Neural crest cell (in vitro differentiated cells): ENCODE measurements around the gene RGL1. TPM values are rescaled to one million over a fixed set of nuclear protein-coding genes. Genes with fewer than 3 reads are reported as not detected.

Experiments used
- DNase-seq: peaks from one replicate; pipeline ENCODE4 v3.0.0; 2021; ENCODE audit warnings: low read depth, mixed read lengths, low spot score
- H3K27ac Mint-ChIP-seq: one replicate; pipeline ENCODE4 v1.8.0; 2021; ENCODE audit warnings: mild to moderate bottlenecking, mixed read lengths; ENCODE audit not compliant: unreplicated experiment
- H3K27me3 Mint-ChIP-seq: 2 replicates; pipeline ENCODE4 v1.8.0; 2021; ENCODE audit warnings: low read depth, mild to moderate bottlenecking, mixed read lengths
- H3K36me3 Mint-ChIP-seq: 2 replicates; pipeline ENCODE4 v1.8.0; 2021; ENCODE audit warnings: low read depth, mild to moderate bottlenecking, mixed read lengths
- H3K4me1 Mint-ChIP-seq: 2 replicates; pipeline ENCODE4 v1.8.0; 2021; ENCODE audit warnings: mixed read lengths
- H3K4me3 Mint-ChIP-seq: one replicate; pipeline ENCODE4 v1.8.0; 2021; ENCODE audit warnings: mild to moderate bottlenecking, mixed read lengths
- H3K9me3 Mint-ChIP-seq: 2 replicates; pipeline ENCODE4 v1.8.0; 2021; ENCODE audit warnings: mixed read lengths
- total RNA-seq: library from RNA; stranded (reverse); gene quantifications from 2 replicates; pipeline ENCODE4 v1.2.1, GENCODE V29; 2021
- TF ChIP-seq, protein P1 (sequence below): fragments of 200-600 bp; sonication (generic); conservative IDR thresholded peaks from 2 replicates; pipeline ENCODE4 v1.5.0; 2021; ENCODE audit warnings: antibody characterized with exemption, mild to moderate bottlenecking

RGL1 gene
- total RNA-seq, 1 donor from 2014 or later, result 13.6 TPM

DNA sequence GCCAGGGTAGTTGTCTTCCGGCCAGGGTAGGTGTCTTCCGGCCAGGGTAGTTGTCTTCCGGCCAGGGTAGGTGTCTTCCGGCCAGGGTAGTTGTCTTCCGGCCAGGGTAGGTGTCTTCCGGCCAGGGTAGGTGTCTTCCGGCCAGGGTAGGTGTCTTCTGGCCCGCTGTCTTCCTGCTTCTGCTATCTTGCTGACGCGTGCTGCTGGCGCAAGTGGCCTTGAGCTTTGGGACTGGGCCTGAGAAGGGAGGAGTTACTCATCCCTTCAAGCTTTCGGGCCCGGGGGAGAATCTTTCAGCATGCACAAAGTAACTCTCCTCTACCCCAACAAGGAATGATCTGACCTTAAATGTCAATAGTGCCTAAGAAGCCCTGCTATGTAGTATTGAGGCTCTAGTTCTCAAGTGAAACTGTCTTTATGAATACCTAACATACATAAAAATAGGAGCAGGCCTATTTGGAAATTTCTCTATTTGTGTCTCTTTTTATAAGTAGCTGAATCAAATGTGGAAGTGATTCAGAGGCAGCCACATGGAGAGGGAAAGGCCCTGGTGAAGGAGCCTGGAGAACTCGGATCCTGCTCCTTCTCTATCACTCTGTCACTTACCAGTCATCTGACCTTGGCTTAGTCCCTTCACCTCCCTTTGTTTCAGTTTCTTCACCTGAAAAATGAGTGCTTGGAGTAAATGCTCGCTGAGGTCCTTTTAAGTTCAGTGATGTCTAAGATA lies 65.6 kb downstream of the RGL1 start:
- peaks cover 2% of the 10 kb centered on the region for H3K9me3 Mint-ChIP-seq
- no peak for DNase-seq
- H3K27ac Mint-ChIP-seq, result peak overlapping the region; percentile 98
- H3K27me3 Mint-ChIP-seq, result peaks cover 12% of the 10 kb centered on the region
- TF ChIP-seq, protein P1, sequence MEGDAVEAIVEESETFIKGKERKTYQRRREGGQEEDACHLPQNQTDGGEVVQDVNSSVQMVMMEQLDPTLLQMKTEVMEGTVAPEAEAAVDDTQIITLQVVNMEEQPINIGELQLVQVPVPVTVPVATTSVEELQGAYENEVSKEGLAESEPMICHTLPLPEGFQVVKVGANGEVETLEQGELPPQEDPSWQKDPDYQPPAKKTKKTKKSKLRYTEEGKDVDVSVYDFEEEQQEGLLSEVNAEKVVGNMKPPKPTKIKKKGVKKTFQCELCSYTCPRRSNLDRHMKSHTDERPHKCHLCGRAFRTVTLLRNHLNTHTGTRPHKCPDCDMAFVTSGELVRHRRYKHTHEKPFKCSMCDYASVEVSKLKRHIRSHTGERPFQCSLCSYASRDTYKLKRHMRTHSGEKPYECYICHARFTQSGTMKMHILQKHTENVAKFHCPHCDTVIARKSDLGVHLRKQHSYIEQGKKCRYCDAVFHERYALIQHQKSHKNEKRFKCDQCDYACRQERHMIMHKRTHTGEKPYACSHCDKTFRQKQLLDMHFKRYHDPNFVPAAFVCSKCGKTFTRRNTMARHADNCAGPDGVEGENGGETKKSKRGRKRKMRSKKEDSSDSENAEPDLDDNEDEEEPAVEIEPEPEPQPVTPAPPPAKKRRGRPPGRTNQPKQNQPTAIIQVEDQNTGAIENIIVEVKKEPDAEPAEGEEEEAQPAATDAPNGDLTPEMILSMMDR, result no peak
- peaks cover 8% of the 10 kb centered on the region for H3K36me3 Mint-ChIP-seq
- peaks cover 42% of the 10 kb centered on the region for H3K4me1 Mint-ChIP-seq
- H3K4me3 Mint-ChIP-seq, result no peak overlapping the region

GRCh38 chr1:183871142-183871541 lies 66.2 kb downstream of the RGL1 start:
- TF ChIP-seq, protein P1, result no peak
- Mint-ChIP-seq H3K27me3 (peaks cover 17% of the 10 kb centered on the region), H3K4me1 (peaks cover 46% of the 10 kb centered on the region), H3K36me3 (peaks cover 11% of the 10 kb centered on the region), H3K27ac (peak overlapping the region; percentile 59), H3K4me3 (no peak overlapping the region), H3K9me3 (peaks cover 2% of the 10 kb centered on the region)
- no peak for DNase-seq

- Mint-ChIP-seq H3K27me3 (peaks cover 18% of the 10 kb centered on the region), H3K9me3 (peaks cover 2% of the 10 kb centered on the region), H3K27ac (peak overlapping the region; percentile 59), H3K4me3 (no peak overlapping the region), H3K36me3 (peaks cover 11% of the 10 kb centered on the region), H3K4me1 (peaks cover 47% of the 10 kb centered on the region)
- DNase-seq, result no peak
- TF ChIP-seq, protein P1, result no peak
Observed at GRCh38 chr1:183871601-183872000, 66.7 kb downstream of the RGL1 start.

- peak overlapping the region; percentile 21 for H3K27ac Mint-ChIP-seq
- H3K4me1 Mint-ChIP-seq, result peaks cover 55% of the 10 kb centered on the region
- H3K4me3 Mint-ChIP-seq, result no peak overlapping the region
- TF ChIP-seq, protein P1, result no peak
- peaks cover 2% of the 10 kb centered on the region for H3K9me3 Mint-ChIP-seq
- DNase-seq, result no peak
- H3K36me3 Mint-ChIP-seq, result peaks cover 11% of the 10 kb centered on the region
- H3K27me3 Mint-ChIP-seq, result peaks cover 18% of the 10 kb centered on the region
Observed at GRCh38 chr1:183872403-183872802, 67.5 kb downstream of the RGL1 start.

DNA sequence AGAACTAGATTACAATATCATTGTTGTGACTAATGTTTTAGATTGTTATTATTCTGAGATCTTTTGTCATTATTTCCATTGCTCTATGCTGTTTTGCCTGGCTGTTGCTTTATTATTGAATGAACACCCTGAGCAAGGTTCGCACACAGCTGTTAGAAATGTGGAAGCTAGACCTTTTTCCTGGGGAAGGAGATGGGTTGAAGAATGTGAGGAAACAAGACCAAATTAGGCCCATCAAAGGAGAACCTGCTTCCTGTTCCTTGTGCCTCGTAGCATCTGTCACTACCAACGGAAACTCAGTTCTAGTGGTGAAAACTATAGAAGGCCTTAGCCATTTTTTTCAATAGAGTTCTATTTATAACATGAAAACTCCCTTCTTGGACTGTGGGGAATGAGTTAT lies 68.7 kb downstream of the RGL1 start:
- Mint-ChIP-seq H3K4me1 (peaks cover 56% of the 10 kb centered on the region), H3K27ac (no peak overlapping the region)
- no peak for DNase-seq

More for the DNA sequence above, 68.7 kb downstream of the RGL1 start:
- H3K36me3 Mint-ChIP-seq, result peaks cover 11% of the 10 kb centered on the region
- H3K27me3 Mint-ChIP-seq, result peaks cover 18% of the 10 kb centered on the region
- H3K9me3 Mint-ChIP-seq, result peaks cover 2% of the 10 kb centered on the region
- H3K4me3 Mint-ChIP-seq, result no peak overlapping the region
- TF ChIP-seq, protein P1, result no peak
